GM12872 (cell line): ENCODE data around the gene DENND1A.

ENCODE experiments used
- TF ChIP-seq, protein P1 (sequence below): IDR thresholded peaks from 3 replicates; pipeline ENCODE4 v1.5.1; 2011; ENCODE audit warnings: low read depth, mild to moderate bottlenecking, low read length, moderate library complexity; ENCODE audit not compliant: insufficient read depth

DENND1A gene

DNA sequence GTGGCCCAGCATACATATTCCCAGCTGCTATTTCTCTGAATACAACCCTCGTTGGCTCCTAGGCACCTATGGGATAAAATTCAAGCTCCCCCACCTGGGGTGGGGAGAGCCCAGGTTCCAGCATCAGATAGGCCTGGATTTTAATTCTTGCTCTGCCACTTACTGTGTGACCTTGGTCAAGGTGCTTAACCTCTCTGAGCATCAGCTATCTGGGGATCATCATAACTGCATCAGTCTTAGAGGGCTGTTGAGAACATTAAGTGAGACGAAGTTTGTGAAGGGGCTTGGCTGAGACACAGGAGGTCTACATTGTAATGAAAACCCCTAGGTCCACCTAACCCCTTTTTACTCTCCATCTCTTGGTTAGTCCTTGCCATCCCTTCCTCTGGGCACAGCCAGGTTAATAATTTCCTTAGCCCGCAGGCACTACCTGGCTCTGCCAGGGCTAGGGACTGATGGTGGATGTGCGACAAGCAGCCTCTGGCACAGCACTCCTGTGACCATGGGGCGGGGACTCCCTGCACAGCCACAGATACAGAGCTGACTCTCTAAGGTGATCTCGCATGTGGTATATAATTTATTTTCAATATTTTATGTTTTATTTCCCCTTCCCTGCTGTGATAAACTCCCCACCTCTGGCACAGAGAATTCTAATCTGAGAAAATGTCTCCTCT, 505.2 kb downstream of the DENND1A start:
- TF ChIP-seq, protein P1, sequence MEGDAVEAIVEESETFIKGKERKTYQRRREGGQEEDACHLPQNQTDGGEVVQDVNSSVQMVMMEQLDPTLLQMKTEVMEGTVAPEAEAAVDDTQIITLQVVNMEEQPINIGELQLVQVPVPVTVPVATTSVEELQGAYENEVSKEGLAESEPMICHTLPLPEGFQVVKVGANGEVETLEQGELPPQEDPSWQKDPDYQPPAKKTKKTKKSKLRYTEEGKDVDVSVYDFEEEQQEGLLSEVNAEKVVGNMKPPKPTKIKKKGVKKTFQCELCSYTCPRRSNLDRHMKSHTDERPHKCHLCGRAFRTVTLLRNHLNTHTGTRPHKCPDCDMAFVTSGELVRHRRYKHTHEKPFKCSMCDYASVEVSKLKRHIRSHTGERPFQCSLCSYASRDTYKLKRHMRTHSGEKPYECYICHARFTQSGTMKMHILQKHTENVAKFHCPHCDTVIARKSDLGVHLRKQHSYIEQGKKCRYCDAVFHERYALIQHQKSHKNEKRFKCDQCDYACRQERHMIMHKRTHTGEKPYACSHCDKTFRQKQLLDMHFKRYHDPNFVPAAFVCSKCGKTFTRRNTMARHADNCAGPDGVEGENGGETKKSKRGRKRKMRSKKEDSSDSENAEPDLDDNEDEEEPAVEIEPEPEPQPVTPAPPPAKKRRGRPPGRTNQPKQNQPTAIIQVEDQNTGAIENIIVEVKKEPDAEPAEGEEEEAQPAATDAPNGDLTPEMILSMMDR = no peak

DNA sequence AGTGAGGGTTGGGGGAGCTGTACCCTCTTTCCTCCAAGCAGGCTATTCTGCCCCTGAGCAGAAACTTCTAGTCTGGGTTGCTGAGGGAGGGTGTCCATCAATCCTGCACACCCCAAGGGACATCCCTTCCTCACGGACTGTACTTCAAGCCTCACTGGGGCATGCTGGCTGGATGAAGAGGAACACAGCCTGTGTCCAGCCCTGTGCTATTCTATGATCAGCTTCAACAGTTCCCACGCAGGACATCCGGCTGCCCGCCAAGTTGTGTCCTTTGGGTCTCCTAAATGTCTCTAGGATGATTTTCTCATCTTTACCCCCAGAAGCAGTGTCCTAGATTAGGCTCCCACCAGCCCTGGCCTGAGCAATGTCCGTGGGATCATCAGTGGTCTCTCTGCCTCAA, 505.8 kb downstream of the DENND1A start:
- TF ChIP-seq, protein P1 = no peak

DNA sequence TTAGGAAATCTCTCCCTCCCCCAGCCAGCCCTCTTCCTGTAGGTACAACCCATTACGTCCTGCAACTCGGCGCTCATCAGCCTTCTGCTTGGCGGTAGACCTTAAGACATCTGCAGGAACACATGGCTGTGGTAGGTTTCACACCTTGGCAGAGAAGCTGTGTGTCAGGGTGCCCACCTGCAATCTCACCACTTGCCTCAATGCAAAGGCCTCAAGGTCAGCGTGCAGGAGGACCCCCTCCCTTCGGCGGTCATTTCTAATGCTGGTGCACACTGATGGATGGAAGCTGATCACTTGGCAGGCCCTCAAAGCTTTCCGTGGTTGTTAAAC, 506.6 kb downstream of the DENND1A start:
- TF ChIP-seq, protein P1 = no peak

DNA sequence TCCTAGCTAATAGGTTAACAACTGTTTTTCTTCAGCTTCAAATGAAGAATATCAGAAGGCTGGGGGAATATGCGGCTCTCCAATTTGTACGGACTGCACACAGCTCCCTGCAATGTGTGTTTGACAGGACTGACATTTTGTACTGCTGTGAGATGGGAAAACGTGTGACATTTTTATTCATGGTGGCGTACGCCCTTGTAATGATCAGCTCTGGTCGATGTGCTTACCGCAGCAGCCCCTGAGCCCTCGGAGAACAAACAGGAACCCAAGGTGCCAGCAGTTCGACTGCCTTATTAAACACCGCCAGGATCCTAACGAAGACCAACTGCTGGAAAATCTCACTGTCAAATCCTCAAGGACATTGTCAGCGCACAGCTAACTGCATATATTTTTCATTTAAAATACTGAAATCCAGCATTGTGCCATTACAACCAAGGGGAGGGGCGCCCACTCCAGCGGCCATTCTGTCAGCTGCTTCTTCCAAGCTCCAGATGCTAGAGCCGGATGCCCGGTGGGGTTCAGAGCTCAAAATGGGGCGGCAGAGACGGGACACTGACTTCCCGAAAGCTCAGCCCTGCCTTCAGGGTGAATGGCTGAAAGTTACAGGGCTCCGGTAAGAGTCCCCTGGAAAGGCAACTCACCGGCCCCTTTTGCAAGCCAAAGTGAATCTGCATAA, 507.2 kb downstream of the DENND1A start:
- TF ChIP-seq, protein P1 = no peak

DNA sequence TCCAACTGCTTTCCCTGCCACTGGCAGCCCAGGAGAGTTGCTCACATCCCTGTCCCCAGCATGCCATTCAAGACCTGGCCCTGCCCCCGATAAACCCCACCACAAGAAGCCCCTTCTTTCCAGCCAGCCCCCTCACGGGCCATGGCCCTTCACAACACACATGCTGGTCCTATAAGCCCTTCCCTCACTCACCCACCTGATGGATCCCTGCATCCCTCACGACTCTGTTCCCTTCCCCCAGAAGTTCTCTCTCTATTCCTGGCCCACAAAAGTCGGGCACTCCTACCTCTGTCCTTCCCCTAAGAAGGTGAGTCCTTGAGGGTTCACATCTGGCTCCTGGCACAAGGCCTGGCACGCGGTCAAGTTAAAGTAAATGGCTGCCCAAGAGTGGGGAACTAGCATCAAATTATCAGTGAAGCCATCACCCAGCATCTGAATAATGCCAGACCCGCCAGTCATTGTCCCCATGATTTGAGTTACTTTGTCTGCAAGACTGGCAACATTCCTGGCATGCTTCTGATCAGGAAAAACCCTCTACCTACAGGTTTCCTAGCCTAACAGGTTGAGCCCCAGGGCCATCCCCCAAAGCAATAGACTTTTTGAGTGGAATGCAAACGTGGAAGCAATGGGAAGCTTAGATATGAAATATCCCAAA, 508.0 kb downstream of the DENND1A start:
- TF ChIP-seq, protein P1 = no peak

DNA sequence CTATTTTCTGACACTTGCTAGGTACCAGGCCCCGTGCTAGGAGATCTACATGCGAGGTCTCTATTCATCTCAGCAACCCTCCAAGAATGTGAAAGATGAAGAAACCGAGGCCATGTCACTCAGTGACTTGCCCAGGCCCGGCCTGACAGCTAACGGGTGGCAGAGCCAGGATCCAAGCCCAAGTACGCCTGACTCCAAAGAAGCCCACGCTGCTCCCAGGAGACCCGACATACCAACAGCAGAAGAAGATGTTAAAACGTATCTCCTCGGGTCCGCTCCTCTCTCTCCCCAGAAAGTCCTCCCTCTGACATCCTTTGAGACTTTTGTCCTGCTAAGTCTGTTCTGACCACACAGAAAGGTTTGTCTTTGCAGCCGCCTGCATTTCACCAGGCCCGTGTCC, 508.7 kb downstream of the DENND1A start:
- TF ChIP-seq, protein P1 = no peak

DNA sequence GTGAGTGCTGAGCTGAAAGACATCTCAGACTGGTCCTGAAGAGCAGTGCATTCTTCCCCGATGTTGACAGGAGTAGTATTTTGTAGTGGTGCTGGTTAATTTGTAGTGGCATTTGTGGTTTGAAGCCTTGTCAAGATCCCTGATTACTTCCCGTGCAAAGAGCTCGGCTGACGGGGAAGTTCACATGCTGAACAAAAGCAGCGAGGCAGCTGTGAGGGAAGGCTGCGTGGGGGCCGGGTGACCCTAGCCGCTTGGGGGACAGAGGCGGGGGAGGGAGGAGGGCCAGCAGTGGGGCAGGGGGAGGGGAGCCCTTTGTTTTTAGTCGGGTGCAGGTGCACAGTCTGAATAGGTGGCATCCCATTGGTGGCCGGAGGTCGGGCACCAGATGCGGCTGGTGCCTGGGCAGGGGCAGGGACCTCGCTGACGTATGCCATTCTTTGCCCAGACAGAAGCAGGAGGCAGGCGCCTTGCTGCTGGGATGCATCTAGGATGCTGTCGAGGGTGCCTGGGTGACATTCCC, 509.3 kb downstream of the DENND1A start:
- TF ChIP-seq, protein P1 = no peak
